ENCODE results near the gene RNF5.

- TF ChIP-seq POLR2A (IDR thresholded peaks at IDR 0.05; ENCODE audit: low read length) (no peak), GATA1 (IDR thresholded peaks at IDR 0.05; ENCODE audit: low read depth, low read length) (no peak)
Measured at GRCh38 chr6:32164295-32164694, 13.9 kb upstream of the RNF5 start, which contains the start of gene EGFL8.

Data from erythroblast (primary cell).